Trophoblast cell (in vitro differentiated cells and primary cell): ENCODE measurements around the gene PLPP7.
"Not testable (repeated sequence)": the region's sequence is repeated elsewhere in the genome, so short reads cannot be mapped to it uniquely, and the experiment has no call there.

Source experiments
- DNase-seq, 2 donors: peaks; one replicate each; pipeline ENCODE4 v3.0.0-alpha.2; 2016
- H2AFZ ChIP-seq: 2 replicates; pipeline ENCODE4 v1.6.1; 2013; ENCODE audit warnings: low read length, moderate library complexity, mild to moderate bottlenecking; ENCODE audit not compliant: insufficient read depth, poor library complexity
- H2AK5ac ChIP-seq: 2 replicates; pipeline ENCODE4 v1.6.1; 2013; ENCODE audit warnings: mild to moderate bottlenecking, low read length
- H2BK120ac ChIP-seq: 2 replicates; pipeline ENCODE4 v1.6.1; 2013; ENCODE audit warnings: low read length, mild to moderate bottlenecking, moderate library complexity; ENCODE audit not compliant: insufficient read depth, poor library complexity
- H2BK12ac ChIP-seq: 2 replicates; pipeline ENCODE4 v1.6.1; 2013; ENCODE audit warnings: mild to moderate bottlenecking, low read length, moderate library complexity
- H2BK5ac ChIP-seq: 2 replicates; pipeline ENCODE4 v1.6.1; 2013; ENCODE audit warnings: low read length, low read depth, moderate library complexity, mild to moderate bottlenecking; ENCODE audit not compliant: poor library complexity
- H3K14ac ChIP-seq: 2 replicates; pipeline ENCODE4 v1.6.1; 2013; ENCODE audit warnings: mild to moderate bottlenecking, low read length
- H3K18ac ChIP-seq: 2 replicates; pipeline ENCODE4 v1.6.1; 2013; ENCODE audit warnings: mild to moderate bottlenecking, low read length
- H3K23ac ChIP-seq: 2 replicates; pipeline ENCODE4 v1.6.1; 2013; ENCODE audit warnings: low read length
- H3K27ac ChIP-seq: 2 replicates; pipeline ENCODE4 v1.5.1; 2013; ENCODE audit warnings: low read depth, mild to moderate bottlenecking, inconsistent platforms, low read length, moderate library complexity
- H3K27me3 ChIP-seq: 2 replicates; pipeline ENCODE4 v1.6.1; 2013; ENCODE audit warnings: inconsistent platforms, mild to moderate bottlenecking, low read length, moderate library complexity; ENCODE audit not compliant: insufficient read depth
- H3K36me3 ChIP-seq, 2 experiments: 1 replicate in 1 of 2; 2 replicates in 1 of 2; pipeline ENCODE4 v1.6.1; 2013; ENCODE audit warnings: low read length in 2 of 2, mild to moderate bottlenecking in 2 of 2, moderate library complexity in 1 of 2; ENCODE audit not compliant: insufficient read depth in 2 of 2, control insufficient read depth in 1 of 2
- H3K4ac ChIP-seq: 2 replicates; pipeline ENCODE4 v1.6.1; 2013; ENCODE audit warnings: low read depth, mild to moderate bottlenecking, low read length, moderate library complexity
- H3K4me1 ChIP-seq, 2 experiments: 1 replicate in 1 of 2; 2 replicates in 1 of 2; pipeline ENCODE4 v1.6.1; 2013; ENCODE audit warnings: low read length in 2 of 2, mild to moderate bottlenecking in 2 of 2, moderate library complexity in 1 of 2; ENCODE audit not compliant: insufficient read depth in 2 of 2, control insufficient read depth in 1 of 2
- H3K4me2 ChIP-seq: 2 replicates; pipeline ENCODE4 v1.6.1; 2013; ENCODE audit warnings: inconsistent platforms, mild to moderate bottlenecking, low read length, moderate library complexity
- H3K4me3 ChIP-seq: 2 replicates; pipeline ENCODE4 v1.5.1; 2013; ENCODE audit warnings: mild to moderate bottlenecking, low read depth, low read length, inconsistent platforms
- H3K79me1 ChIP-seq: one replicate; pipeline ENCODE4 v1.6.1; 2013; ENCODE audit warnings: low read length
- H3K79me2 ChIP-seq: 2 replicates; pipeline ENCODE4 v1.6.1; 2013; ENCODE audit warnings: low read length, mild to moderate bottlenecking; ENCODE audit not compliant: control insufficient read depth, insufficient read depth, poor library complexity
- H3K9ac ChIP-seq: 2 replicates; pipeline ENCODE4 v1.6.1; 2013; ENCODE audit warnings: mild to moderate bottlenecking, low read length
- H3K9me3 ChIP-seq: 2 replicates; pipeline ENCODE4 v1.6.1; 2013; ENCODE audit warnings: low read depth, mild to moderate bottlenecking, control low read depth, inconsistent platforms, low read length; ENCODE audit not compliant: insufficient read depth
- H4K12ac ChIP-seq: 2 replicates; pipeline ENCODE4 v1.6.1; 2013; ENCODE audit warnings: low read depth, mild to moderate bottlenecking, low read length, moderate library complexity
- H4K8ac ChIP-seq: 2 replicates; pipeline ENCODE4 v1.6.1; 2013; ENCODE audit warnings: low read depth, mild to moderate bottlenecking, low read length, moderate library complexity
- H4K91ac ChIP-seq: one replicate; pipeline ENCODE4 v1.6.1; 2013; ENCODE audit warnings: low read depth, mild to moderate bottlenecking, low read length, moderate library complexity
- WGBS: extraction: QIAGEN DNeasy Blood & Tissue Kit; methylation state at CpG from one replicate; pipeline ENCODE4 v1.1.7; 2013; ENCODE audit warnings: missing lambda C conversion rate; ENCODE audit not compliant: insufficient read length, insufficient coverage; ENCODE audit errors: extremely low coverage; 5-methylcytosine and 5-hydroxymethylcytosine counted together

Gene PLPP7

GRCh38 chr9:131339212-131339611 is 49.7 kb downstream of the PLPP7 start:
- not testable (repeated sequence) for H2AFZ ChIP-seq, H3K4ac ChIP-seq, H4K12ac ChIP-seq, H3K9me3 ChIP-seq, H3K4me2 ChIP-seq, H3K23ac ChIP-seq, H2BK120ac ChIP-seq, H3K79me2 ChIP-seq, H2BK5ac ChIP-seq, H3K27ac ChIP-seq, H3K79me1 ChIP-seq, H3K4me1 ChIP-seq, H2BK12ac ChIP-seq, H3K4me3 ChIP-seq, H3K27me3 ChIP-seq, DNase-seq, H3K14ac ChIP-seq, H3K36me3 ChIP-seq, H3K9ac ChIP-seq, H4K8ac ChIP-seq, H3K18ac ChIP-seq, H4K91ac ChIP-seq, H2AK5ac ChIP-seq
- WGBS = no CpG with 5 or more reads among the region's 5 CpGs

GRCh38 chr9:131344931-131345535 is 55.5 kb downstream of the PLPP7 start:
- H3K79me2 ChIP-seq, H3K4me2 ChIP-seq, H2AFZ ChIP-seq, H3K27me3 ChIP-seq, H3K23ac ChIP-seq, H2BK12ac ChIP-seq, H3K9ac ChIP-seq, H3K9me3 ChIP-seq, H3K27ac ChIP-seq, H3K4ac ChIP-seq, H4K8ac ChIP-seq, H3K79me1 ChIP-seq, H2BK5ac ChIP-seq, H3K36me3 ChIP-seq, H4K12ac ChIP-seq, DNase-seq, H3K4me3 ChIP-seq, H3K14ac ChIP-seq, H2BK120ac ChIP-seq, H2AK5ac ChIP-seq, H3K18ac ChIP-seq, H4K91ac ChIP-seq, H3K4me1 ChIP-seq: not testable (repeated sequence)
- WGBS = no CpG with 5 or more reads among the region's 11 CpGs

DNA sequence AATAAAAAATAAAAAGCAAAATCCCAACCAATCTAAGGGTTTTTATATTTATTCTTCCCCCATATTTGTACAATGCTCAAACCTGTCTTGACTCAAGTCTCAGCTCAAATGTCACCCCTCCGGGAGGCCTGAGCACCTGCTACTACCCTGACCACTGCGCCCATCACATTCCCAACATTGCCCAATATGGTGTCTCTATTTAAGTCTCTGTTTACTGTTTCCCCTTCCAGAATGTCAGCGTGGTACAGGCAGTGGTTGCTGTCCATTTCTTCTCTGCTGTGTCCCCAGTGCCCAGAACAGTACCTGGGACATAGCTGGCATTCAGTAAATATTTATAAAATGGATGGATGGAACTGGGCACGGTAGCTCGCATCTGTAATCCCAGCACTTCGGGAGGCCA is 57.0 kb downstream of the PLPP7 start:
- no peak for DNase-seq
- Histone ChIP-seq H3K9me3 (peaks cover 2% of the 10 kb centered on the region), H3K4me1 (peaks cover 2 to 3% of the 10 kb centered on the region in 2 experiments), H4K8ac (no peak overlapping the region), H3K4me3 (no peak overlapping the region), H2AFZ (no peak overlapping the region), H4K91ac (no peak overlapping the region), H3K14ac (no peak overlapping the region), H3K27ac (no peak overlapping the region), H3K27me3 (no peaks in the 10 kb centered on the region), H4K12ac (no peak overlapping the region), H3K23ac (no peak overlapping the region), H3K36me3 (no peaks in the 10 kb centered on the region), H2BK12ac (no peak overlapping the region), H2AK5ac (no peak overlapping the region), H3K4me2 (no peak overlapping the region), H2BK120ac (no peak overlapping the region), H3K4ac (no peak overlapping the region), H3K9ac (no peak overlapping the region), H3K79me2 (no peaks in the 10 kb centered on the region), H2BK5ac (no peak overlapping the region), H3K18ac (no peak overlapping the region), H3K79me1 (no peaks in the 10 kb centered on the region)
- no CpG with 5 or more reads among the region's 6 CpGs for WGBS

DNA sequence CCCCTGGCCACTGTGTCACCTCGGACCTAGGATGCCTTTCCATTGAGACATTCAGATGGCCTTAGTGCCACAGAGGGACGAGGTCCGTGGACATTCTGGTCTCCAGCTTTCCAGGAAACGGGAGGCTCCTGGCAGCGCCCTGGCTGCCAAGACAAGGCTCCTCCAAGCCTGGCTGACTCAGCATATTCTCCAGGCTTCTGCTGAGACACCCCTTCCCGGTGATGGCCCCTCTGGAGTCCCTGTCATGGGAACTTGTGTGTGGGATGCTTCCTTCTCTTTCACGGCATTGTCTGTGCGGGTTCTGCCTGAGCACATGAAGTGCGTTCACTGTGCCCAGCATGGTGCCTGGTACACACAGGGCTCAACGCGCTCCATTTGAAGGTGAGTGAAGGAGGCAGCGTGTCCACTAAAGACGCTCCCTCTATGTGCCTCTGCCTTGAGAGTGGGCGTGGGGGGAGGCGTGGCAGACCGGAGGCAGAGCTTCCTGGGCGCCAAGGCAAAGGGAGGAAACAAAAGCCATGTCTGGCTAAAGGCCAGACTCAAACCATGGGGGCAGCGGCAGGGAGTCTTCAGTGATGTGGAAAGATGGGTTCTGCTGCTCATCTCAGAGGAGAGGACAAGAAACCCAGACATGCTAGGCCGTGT is 58.0 kb downstream of the PLPP7 start:
- H3K4ac ChIP-seq = no peak overlapping the region
- H2BK12ac ChIP-seq = no peak overlapping the region
- peaks cover 2 to 3% of the 10 kb centered on the region in 2 experiments for H3K4me1 ChIP-seq
- H4K8ac ChIP-seq = no peak overlapping the region
- no peak overlapping the region for H2AFZ ChIP-seq
- no peaks in the 10 kb centered on the region for H3K79me2 ChIP-seq
- no peak overlapping the region for H4K12ac ChIP-seq
- H3K36me3 ChIP-seq = no peaks in the 10 kb centered on the region
- no peak overlapping the region for H3K9ac ChIP-seq
- no peak overlapping the region for H3K4me3 ChIP-seq
- no peaks in the 10 kb centered on the region for H3K79me1 ChIP-seq
- H3K27me3 ChIP-seq = no peaks in the 10 kb centered on the region
- H4K91ac ChIP-seq = no peak overlapping the region
- no peak overlapping the region for H3K14ac ChIP-seq
- no peak overlapping the region for H3K23ac ChIP-seq
- DNase-seq = no peak
- H2AK5ac ChIP-seq = no peak overlapping the region
- no peak overlapping the region for H2BK5ac ChIP-seq
- no peak overlapping the region for H2BK120ac ChIP-seq
- H3K4me2 ChIP-seq = no peak overlapping the region
- H3K27ac ChIP-seq = no peak overlapping the region
- H3K18ac ChIP-seq = no peak overlapping the region
- no CpG with 5 or more reads among the region's 19 CpGs for WGBS
- H3K9me3 ChIP-seq = peaks cover 2% of the 10 kb centered on the region
